ENCODE measurements around the gene STT3B. TPM values are rescaled to one million over a fixed set of nuclear protein-coding genes. Genes with fewer than 3 reads are reported as not detected.

The STT3B gene
- total and polyA plus RNA-seq, 3 donors from 2014 or later: 140 to 231 (median 178) TPM

DNA sequence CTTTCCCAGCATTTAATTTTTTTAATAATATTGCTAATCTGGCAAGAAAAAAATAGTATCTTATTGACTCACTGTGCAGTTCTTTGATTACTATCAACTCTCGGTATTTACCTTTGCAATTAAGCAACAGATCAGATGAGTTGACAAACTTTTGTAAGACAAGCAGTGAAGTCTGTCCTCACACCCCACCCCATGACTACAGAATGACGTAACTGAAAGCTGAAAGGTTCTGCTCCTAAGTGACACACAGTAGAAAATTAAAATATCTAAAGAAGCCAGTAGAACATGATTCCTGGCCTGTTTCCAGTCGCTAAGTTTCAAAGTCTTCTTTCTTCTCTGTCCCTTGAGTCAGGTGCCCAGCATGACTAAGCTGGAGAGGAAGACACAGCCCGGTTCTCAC, 135.5 kb downstream of the STT3B start:
- H3K27ac ChIP-seq: no peak overlapping the region
- WGBS, 2 donors: 93 to 95% methylated on average over 4 of the region's 4 CpGs
- H3K4me3 ChIP-seq: no peak overlapping the region
- TF ChIP-seq, protein P1, sequence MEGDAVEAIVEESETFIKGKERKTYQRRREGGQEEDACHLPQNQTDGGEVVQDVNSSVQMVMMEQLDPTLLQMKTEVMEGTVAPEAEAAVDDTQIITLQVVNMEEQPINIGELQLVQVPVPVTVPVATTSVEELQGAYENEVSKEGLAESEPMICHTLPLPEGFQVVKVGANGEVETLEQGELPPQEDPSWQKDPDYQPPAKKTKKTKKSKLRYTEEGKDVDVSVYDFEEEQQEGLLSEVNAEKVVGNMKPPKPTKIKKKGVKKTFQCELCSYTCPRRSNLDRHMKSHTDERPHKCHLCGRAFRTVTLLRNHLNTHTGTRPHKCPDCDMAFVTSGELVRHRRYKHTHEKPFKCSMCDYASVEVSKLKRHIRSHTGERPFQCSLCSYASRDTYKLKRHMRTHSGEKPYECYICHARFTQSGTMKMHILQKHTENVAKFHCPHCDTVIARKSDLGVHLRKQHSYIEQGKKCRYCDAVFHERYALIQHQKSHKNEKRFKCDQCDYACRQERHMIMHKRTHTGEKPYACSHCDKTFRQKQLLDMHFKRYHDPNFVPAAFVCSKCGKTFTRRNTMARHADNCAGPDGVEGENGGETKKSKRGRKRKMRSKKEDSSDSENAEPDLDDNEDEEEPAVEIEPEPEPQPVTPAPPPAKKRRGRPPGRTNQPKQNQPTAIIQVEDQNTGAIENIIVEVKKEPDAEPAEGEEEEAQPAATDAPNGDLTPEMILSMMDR (IDR thresholded peaks at IDR 0.05): no peak
- TF ChIP-seq POLR2A (IDR thresholded peaks at IDR 0.05): no peak
- H3K36me3 ChIP-seq (ENCODE audit: low read depth, missing control alignments): no peaks in the 10 kb centered on the region
- H3K27me3 ChIP-seq: no peaks in the 10 kb centered on the region
- no peak for DNase-seq
- intact Hi-C loops (cut with DNase I; ENCODE audit: low total_unique reads): no loop called here
- no peaks in the 10 kb centered on the region for H3K4me1 ChIP-seq
- no peaks in the 10 kb centered on the region for H3K9me3 ChIP-seq

DNA sequence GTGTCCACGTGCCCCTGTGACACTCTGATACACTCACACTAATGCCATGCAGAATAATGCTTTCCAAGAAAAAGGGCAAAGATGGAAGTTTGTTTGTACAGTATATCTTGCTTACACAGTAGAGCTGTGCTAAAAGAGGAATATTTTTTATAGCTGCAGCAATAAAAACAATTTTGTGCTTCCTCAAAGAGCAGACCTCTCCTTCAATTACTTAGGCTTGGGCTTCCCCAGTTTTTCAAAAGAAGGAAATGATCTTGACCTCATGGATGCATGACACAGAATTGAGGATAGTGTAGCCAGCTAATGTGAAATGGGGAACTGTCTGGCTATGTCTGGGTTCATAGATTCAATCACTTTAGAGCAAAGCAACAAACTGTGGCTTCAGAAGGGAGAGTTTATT, 137.4 kb downstream of the STT3B start:
- H3K27me3 ChIP-seq: no peaks in the 10 kb centered on the region
- no peak overlapping the region for H3K4me3 ChIP-seq
- H3K27ac ChIP-seq: no peak overlapping the region
- no peaks in the 10 kb centered on the region for H3K4me1 ChIP-seq
- WGBS, 2 donors: 52 to 56% methylated on average over 1 of the region's 1 CpG
- TF ChIP-seq, protein P1 (IDR thresholded peaks at IDR 0.05): no peak
- TF ChIP-seq POLR2A (IDR thresholded peaks at IDR 0.05): no peak
- intact Hi-C loops (cut with DNase I; ENCODE audit: low total_unique reads): no loop called here
- H3K36me3 ChIP-seq (ENCODE audit: low read depth, missing control alignments): no peaks in the 10 kb centered on the region
- no peak for DNase-seq
- no peaks in the 10 kb centered on the region for H3K9me3 ChIP-seq

DNA sequence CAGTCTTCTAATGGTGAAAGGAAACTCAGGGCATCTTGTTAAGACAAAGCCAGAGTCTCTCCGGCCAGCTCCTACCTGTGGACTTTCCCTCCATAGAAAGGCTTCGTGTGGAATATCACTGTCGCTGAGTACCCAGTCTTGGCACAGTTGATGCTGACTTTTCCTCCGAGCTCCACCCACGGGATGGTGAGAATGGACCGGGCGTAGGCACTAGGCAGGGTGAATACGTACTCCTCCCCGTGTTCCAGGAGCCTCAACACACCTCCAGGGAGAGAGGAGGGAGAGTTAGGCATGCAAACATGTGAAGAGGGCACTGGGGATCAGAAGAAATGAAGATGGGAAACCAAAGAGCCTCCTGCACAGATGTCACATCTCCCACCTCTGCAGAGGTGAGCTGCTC, 138.0 kb downstream of the STT3B start:
- Histone ChIP-seq H3K9me3 (no peaks in the 10 kb centered on the region), H3K4me3 (no peak overlapping the region), H3K4me1 (no peaks in the 10 kb centered on the region), H3K27me3 (no peaks in the 10 kb centered on the region), H3K36me3 (ENCODE audit: low read depth, missing control alignments) (no peaks in the 10 kb centered on the region), H3K27ac (no peak overlapping the region)
- DNase-seq: no peak
- TF ChIP-seq, protein P1 (IDR thresholded peaks at IDR 0.05): no peak
- no peak for TF ChIP-seq POLR2A (IDR thresholded peaks at IDR 0.05)
- intact Hi-C loops (cut with DNase I; ENCODE audit: low total_unique reads): no loop called here
- WGBS, 2 donors: 83 to 85% methylated on average over 9 of the region's 9 CpGs

DNA sequence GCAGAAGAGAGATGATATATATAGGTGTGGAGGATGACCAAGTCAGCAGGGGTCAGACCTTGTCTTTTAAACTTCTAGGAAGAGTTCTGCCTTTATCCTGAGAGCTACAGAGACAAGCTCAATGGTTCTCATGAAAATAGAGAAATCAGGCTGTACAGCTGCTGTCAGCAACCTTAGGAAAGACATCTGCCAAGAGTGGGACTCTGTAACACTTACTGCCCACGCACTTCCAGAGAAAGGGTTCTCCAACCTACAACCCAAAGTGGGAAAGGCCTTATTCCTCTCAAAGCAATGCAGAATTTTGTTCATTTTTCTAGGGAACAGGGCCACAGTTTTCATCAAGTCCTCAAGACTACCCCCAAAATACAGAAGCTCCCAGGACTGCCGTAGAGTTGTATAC, 138.7 kb downstream of the STT3B start:
- no peak for TF ChIP-seq POLR2A (IDR thresholded peaks at IDR 0.05)
- TF ChIP-seq, protein P1 (IDR thresholded peaks at IDR 0.05): no peak
- no peaks in the 10 kb centered on the region for H3K9me3 ChIP-seq
- intact Hi-C loops (cut with DNase I; ENCODE audit: low total_unique reads): no loop called here
- H3K36me3 ChIP-seq (ENCODE audit: low read depth, missing control alignments): no peaks in the 10 kb centered on the region
- no peaks in the 10 kb centered on the region for H3K27me3 ChIP-seq
- 93 to 95% methylated on average over 2 of the region's 2 CpGs for WGBS, 2 donors
- no peak overlapping the region for H3K27ac ChIP-seq
- H3K4me1 ChIP-seq: no peaks in the 10 kb centered on the region
- H3K4me3 ChIP-seq: no peak overlapping the region
- DNase-seq: no peak

DNA sequence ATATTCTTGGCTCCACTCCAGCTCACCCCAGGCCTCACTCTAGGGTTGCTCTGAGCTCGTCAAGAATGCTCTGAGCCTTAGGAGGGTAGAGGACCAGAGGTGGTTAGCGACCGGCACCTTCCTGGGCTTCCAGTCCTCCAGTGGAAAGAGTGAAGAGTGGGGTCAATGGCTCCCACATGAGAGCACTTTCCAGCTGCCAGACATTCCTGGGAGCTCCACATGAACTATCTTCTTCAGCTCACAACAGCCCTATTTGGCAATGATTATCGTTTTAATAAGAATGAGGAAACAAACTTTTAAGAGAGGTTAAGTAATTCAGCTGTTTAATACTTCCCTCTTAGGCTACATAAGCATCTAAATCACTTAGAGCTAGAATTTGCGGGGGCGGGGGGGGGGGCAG, 139.3 kb downstream of the STT3B start:
- H3K27ac ChIP-seq: no peak overlapping the region

More for the DNA sequence above, 139.3 kb downstream of the STT3B start:
- H3K36me3 ChIP-seq (ENCODE audit: low read depth, missing control alignments): no peaks in the 10 kb centered on the region
- WGBS, 2 donors: 56 to 67% methylated on average over 6 of the region's 6 CpGs
- no peaks in the 10 kb centered on the region for H3K27me3 ChIP-seq
- TF ChIP-seq POLR2A (IDR thresholded peaks at IDR 0.05): no peak
- TF ChIP-seq, protein P1 (IDR thresholded peaks at IDR 0.05): no peak
- no peaks in the 10 kb centered on the region for H3K9me3 ChIP-seq
- no peak for DNase-seq
- intact Hi-C loops (cut with DNase I; ENCODE audit: low total_unique reads): no loop called here
- no peaks in the 10 kb centered on the region for H3K4me1 ChIP-seq
- no peak overlapping the region for H3K4me3 ChIP-seq
